Neural progenitor cell (in vitro differentiated cells): ENCODE measurements around the gene PSKH1. TPM values are rescaled to one million over a fixed set of nuclear protein-coding genes. Genes with fewer than 3 reads are reported as not detected.

ENCODE experiments used
- DNase-seq: peaks from one replicate; pipeline ENCODE4 v3.0.0-alpha.2; 2016; ENCODE audit warnings: low spot score
- H2AFZ ChIP-seq: fragments of 200-600 bp; sonication (generic); replicated peaks from 2 replicates; pipeline ENCODE4 v1.6.1; 2016; ENCODE audit warnings: antibody characterized with exemption
- H3F3A ChIP-seq: fragments of 200-600 bp; sonication (generic); 2 replicates; pipeline ENCODE4 v1.6.1; 2016; ENCODE audit warnings: antibody characterized with exemption, low read depth
- H3K27ac ChIP-seq: fragments of 200-600 bp; sonication (generic); 2 replicates; pipeline ENCODE4 v1.5.1; 2016; ENCODE audit warnings: mild to moderate bottlenecking
- H3K27me3 ChIP-seq: fragments of 200-600 bp; sonication (generic); 2 replicates; pipeline ENCODE4 v1.6.1; 2016; ENCODE audit warnings: mild to moderate bottlenecking, moderate library complexity
- H3K36me3 ChIP-seq: fragments of 200-600 bp; sonication (generic); 2 replicates; pipeline ENCODE4 v1.5.1; 2016
- H3K4me1 ChIP-seq: fragments of 200-600 bp; sonication (generic); 2 replicates; pipeline ENCODE4 v1.6.1; 2016; ENCODE audit warnings: mixed run types
- H3K4me2 ChIP-seq: fragments of 200-600 bp; sonication (generic); 2 replicates; pipeline ENCODE4 v1.6.1; 2016
- H3K4me3 ChIP-seq: fragments of 200-600 bp; sonication (generic); 2 replicates; pipeline ENCODE4 v1.5.1; 2016
- H3K79me2 ChIP-seq: fragments of 200-600 bp; sonication (generic); 2 replicates; pipeline ENCODE4 v1.6.1; 2016; ENCODE audit warnings: low read depth
- H3K9ac ChIP-seq: fragments of 200-600 bp; sonication (generic); 2 replicates; pipeline ENCODE4 v1.6.1; 2016
- H3K9me3 ChIP-seq: fragments of 200-600 bp; sonication (generic); 2 replicates; pipeline ENCODE4 v1.5.1; 2016; ENCODE audit warnings: low read depth
- H4K20me1 ChIP-seq: fragments of 200-600 bp; sonication (generic); 2 replicates; pipeline ENCODE4 v1.6.1; 2016; ENCODE audit warnings: low read depth
- H3K27ac Mint-ChIP-seq: 3 replicates; pipeline ENCODE4 v1.8.0; 2021; ENCODE audit warnings: mixed read lengths
- H3K27me3 Mint-ChIP-seq: 2 replicates; pipeline ENCODE4 v1.8.0; 2022; ENCODE audit warnings: low read depth, mild to moderate bottlenecking, inconsistent platforms, moderate library complexity, mixed read lengths; ENCODE audit not compliant: insufficient read depth
- H3K36me3 Mint-ChIP-seq: 3 replicates; pipeline ENCODE4 v1.8.0; 2021; ENCODE audit warnings: mixed read lengths
- H3K4me1 Mint-ChIP-seq: 3 replicates; pipeline ENCODE4 v1.8.0; 2021; ENCODE audit warnings: mixed read lengths
- H3K4me3 Mint-ChIP-seq: 3 replicates; pipeline ENCODE4 v1.8.0; 2021; ENCODE audit warnings: mild to moderate bottlenecking, moderate library complexity, mixed read lengths
- H3K9me3 Mint-ChIP-seq: 3 replicates; pipeline ENCODE4 v1.8.0; 2020; ENCODE audit warnings: mixed read lengths
- CTCF ChIP-seq: fragments of 200-600 bp; sonication (generic); IDR thresholded peaks from 2 replicates; pipeline ENCODE4 v1.5.1; 2017; ENCODE audit warnings: antibody characterized with exemption, mild to moderate bottlenecking
- EZH2 ChIP-seq: fragments of 200-600 bp; sonication (generic); IDR thresholded peaks from 2 replicates; pipeline ENCODE4 v1.6.1; 2017; ENCODE audit warnings: antibody characterized with exemption, mild to moderate bottlenecking, moderate library complexity
- EZH2phosphoT487 ChIP-seq: fragments of 200-600 bp; sonication (generic); IDR thresholded peaks from 2 replicates; pipeline ENCODE4 v1.6.1; 2017; ENCODE audit warnings: antibody characterized with exemption
- total RNA-seq: library from RNA; depleted of rRNA; stranded (reverse); fragments of >200 nt; gene quantifications from 2 replicates; pipeline ENCODE4 v1.2.3, GENCODE V29; 2015; ENCODE audit warnings: low replicate concordance

Gene PSKH1
- total RNA-seq, 1 donor from 2014 or later, result 13.1 TPM

GRCh38 chr16:67872131-67872630 is 20.9 kb upstream of the PSKH1 start:
- Mint-ChIP-seq H3K36me3 (peaks cover 11% of the 10 kb centered on the region), H3K4me3 (peak overlapping the region; percentile 96), H3K27me3 (peaks cover 5% of the 10 kb centered on the region), H3K27ac (peak overlapping the region; percentile 79), H3K4me1 (peaks cover 18% of the 10 kb centered on the region), H3K9me3 (no peaks in the 10 kb centered on the region)
- no peak for DNase-seq
- TF ChIP-seq EZH2, result no peak
- no peak for TF ChIP-seq EZH2phosphoT487
- TF ChIP-seq CTCF, result no peak
- H3K27ac ChIP-seq, result peak overlapping the region; percentile 11
- H3K79me2 ChIP-seq, result peaks cover 36% of the 10 kb centered on the region
- H3F3A ChIP-seq, result peaks cover 32% of the 10 kb centered on the region
- H4K20me1 ChIP-seq, result peaks cover 14% of the 10 kb centered on the region
- H3K27me3 ChIP-seq, result no peaks in the 10 kb centered on the region
- H3K36me3 ChIP-seq, result no peaks in the 10 kb centered on the region
- peak overlapping the region; percentile 94 for H2AFZ ChIP-seq
- H3K9me3 ChIP-seq, result no peaks in the 10 kb centered on the region
- H3K4me1 ChIP-seq, result peaks cover 9% of the 10 kb centered on the region
- H3K9ac ChIP-seq, result no peak overlapping the region
- peak overlapping the region; percentile 95 for H3K4me3 ChIP-seq
- H3K4me2 ChIP-seq, result peak overlapping the region; percentile 97

- H3K27me3 ChIP-seq, result no peaks in the 10 kb centered on the region
- no peaks in the 10 kb centered on the region for H3K9me3 ChIP-seq
- peaks cover 11% of the 10 kb centered on the region for H3K36me3 Mint-ChIP-seq
- peak; percentile 75 for DNase-seq
- peaks cover 30% of the 10 kb centered on the region for H3K79me2 ChIP-seq
- H3K27ac Mint-ChIP-seq, result peak within 1 kb of the TSS; percentile 83
- peak within 1 kb of the TSS; percentile 89 for H3K9ac ChIP-seq
- H3K36me3 ChIP-seq, result no peaks in the 10 kb centered on the region
- peaks cover 14% of the 10 kb centered on the region for H4K20me1 ChIP-seq
- H3K9me3 Mint-ChIP-seq, result no peaks in the 10 kb centered on the region
- peak within 1 kb of the TSS; percentile 11 for H3K27ac ChIP-seq
- peaks cover 32% of the 10 kb centered on the region for H3F3A ChIP-seq
- peaks cover 9% of the 10 kb centered on the region for H3K4me1 ChIP-seq
- TF ChIP-seq EZH2 (no peak), CTCF (no peak), EZH2phosphoT487 (no peak)
- peaks cover 18% of the 10 kb centered on the region for H3K4me1 Mint-ChIP-seq
- peak within 1 kb of the TSS; percentile 94 for H2AFZ ChIP-seq
- peak within 1 kb of the TSS; percentile 96 for H3K4me3 Mint-ChIP-seq
- peak within 1 kb of the TSS; percentile 95 for H3K4me3 ChIP-seq
- H3K27me3 Mint-ChIP-seq, result peaks cover 5% of the 10 kb centered on the region
- peak within 1 kb of the TSS; percentile 97 for H3K4me2 ChIP-seq
These were observed 20.2 kb upstream of the PSKH1 start, which contains the start of gene EDC4 for GRCh38 chr16:67872631-67873434. EDC4 (plus strand) TSS chr16:67873052; CDS start chr16:67873262, 210 bp downstream.

- DNase-seq, result no peak
- Histone ChIP-seq H3K9ac (peak overlapping the region; percentile 89), H2AFZ (peak overlapping the region; percentile 94), H3K4me2 (peak overlapping the region; percentile 97), H3K9me3 (no peaks in the 10 kb centered on the region), H4K20me1 (peaks cover 14% of the 10 kb centered on the region), H3K79me2 (peaks cover 30% of the 10 kb centered on the region), H3K4me3 (peak overlapping the region; percentile 95), H3K27ac (no peak overlapping the region), H3F3A (peaks cover 32% of the 10 kb centered on the region), H3K36me3 (no peaks in the 10 kb centered on the region), H3K27me3 (no peaks in the 10 kb centered on the region), H3K4me1 (peaks cover 9% of the 10 kb centered on the region)
- H3K27ac Mint-ChIP-seq, result peak overlapping the region; percentile 83
- no peaks in the 10 kb centered on the region for H3K9me3 Mint-ChIP-seq
- H3K27me3 Mint-ChIP-seq, result peaks cover 5% of the 10 kb centered on the region
- peaks cover 18% of the 10 kb centered on the region for H3K4me1 Mint-ChIP-seq
- H3K36me3 Mint-ChIP-seq, result peaks cover 10% of the 10 kb centered on the region
- H3K4me3 Mint-ChIP-seq, result peak overlapping the region; percentile 96
- no peak for TF ChIP-seq EZH2phosphoT487
- no peak for TF ChIP-seq EZH2
- TF ChIP-seq CTCF, result no peak
These were observed 19.4 kb upstream of the PSKH1 start for GRCh38 chr16:67873435-67874370.
